GM19240 (cell line): ENCODE results near the gene GABRB2.

Source experiments
- DNase-seq: peaks from one replicate; pipeline ENCODE4 v3.0.0; 2011; ENCODE audit warnings: low spot score; ENCODE audit not compliant: insufficient read length

GABRB2 gene

GRCh38 chr5:161391016-161391415 lies 155.5 kb downstream of the GABRB2 start:
- no peak for DNase-seq

- DNase-seq = no peak
Measured at GRCh38 chr5:161387121-161387520, 159.4 kb downstream of the GABRB2 start.

GRCh38 chr5:161385027-161385426 lies 161.5 kb downstream of the GABRB2 start:
- no peak for DNase-seq

DNA sequence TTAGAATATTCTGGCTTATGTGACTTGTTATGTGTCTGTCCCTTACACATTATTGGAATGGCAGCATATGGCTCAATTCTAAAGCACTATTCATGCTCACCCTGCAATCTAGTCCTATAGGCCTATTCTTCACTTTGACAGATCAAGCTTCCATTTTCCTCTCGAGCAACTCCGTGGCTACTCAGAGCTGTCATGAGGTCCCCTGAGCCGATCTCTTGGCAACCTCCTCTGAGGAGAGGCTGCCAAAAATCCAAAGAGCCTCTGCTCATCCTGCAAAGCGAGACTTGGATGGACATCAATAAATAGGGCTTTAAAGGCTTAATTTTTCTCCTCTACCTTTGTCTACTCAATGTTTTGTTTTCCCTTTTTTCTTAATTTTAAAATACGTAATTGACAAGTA lies 163.8 kb downstream of the GABRB2 start:
- no peak for DNase-seq

GRCh38 chr5:161380486-161380885 lies 166.0 kb downstream of the GABRB2 start:
- no peak for DNase-seq

DNA sequence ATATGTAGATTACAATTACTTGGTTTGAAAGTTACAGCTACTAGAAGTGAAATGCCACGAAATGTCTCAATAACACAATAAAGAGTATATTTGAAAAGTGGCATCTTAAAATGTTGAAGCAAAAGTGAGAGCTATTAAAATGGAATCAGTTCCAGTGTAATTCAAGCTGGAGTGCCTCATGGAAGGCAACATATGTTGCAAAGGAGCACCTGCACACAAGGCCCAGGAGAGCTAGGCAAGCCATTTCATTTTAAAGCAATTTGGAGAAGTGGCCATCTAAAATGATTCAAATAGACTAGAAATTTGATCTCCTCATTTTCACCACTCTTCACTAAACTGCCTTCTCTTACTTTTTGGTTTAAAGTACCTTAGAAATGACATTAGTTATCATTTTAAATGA lies 167.8 kb downstream of the GABRB2 start:
- no peak for DNase-seq

DNA sequence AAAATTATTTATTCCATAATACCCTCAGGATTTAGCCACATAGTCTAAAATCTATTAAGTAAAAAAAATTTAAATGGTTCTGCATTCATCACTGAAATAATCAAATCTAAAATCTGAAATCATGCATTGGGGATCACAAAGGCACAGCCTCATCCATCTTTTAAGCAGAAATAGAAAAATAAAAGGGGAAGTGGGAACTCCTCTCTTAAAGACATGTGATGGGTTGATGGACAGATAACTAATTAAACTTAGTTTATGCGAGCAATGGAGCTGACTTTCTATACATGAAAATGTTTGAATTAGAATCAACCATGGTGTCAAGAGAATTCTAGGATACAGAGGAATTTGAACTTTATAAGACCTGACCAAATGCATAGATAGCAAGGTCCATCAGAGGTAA lies 170.5 kb downstream of the GABRB2 start:
- no peak for DNase-seq

DNA sequence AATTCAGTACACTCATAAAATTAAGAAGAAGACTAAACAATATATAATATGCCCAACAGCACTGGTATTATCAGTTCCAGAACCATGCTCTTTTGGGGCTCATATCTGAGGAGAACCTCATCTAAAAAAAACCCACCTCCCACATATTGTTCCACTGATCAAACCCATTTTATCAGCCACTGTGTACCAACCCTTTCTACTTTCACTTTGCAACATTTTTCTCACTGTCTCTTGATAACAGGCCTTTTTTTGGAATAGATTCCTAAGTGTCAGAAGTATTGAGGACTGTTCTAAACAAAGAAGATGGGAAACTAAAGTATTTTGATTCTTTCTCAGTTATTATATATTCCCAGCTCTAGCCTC lies 173.2 kb downstream of the GABRB2 start:
- no peak for DNase-seq

GRCh38 chr5:161372682-161373344 lies 173.7 kb downstream of the GABRB2 start:
- no peak for DNase-seq

GRCh38 chr5:161369022-161369421 lies 177.5 kb downstream of the GABRB2 start:
- DNase-seq = no peak

DNA sequence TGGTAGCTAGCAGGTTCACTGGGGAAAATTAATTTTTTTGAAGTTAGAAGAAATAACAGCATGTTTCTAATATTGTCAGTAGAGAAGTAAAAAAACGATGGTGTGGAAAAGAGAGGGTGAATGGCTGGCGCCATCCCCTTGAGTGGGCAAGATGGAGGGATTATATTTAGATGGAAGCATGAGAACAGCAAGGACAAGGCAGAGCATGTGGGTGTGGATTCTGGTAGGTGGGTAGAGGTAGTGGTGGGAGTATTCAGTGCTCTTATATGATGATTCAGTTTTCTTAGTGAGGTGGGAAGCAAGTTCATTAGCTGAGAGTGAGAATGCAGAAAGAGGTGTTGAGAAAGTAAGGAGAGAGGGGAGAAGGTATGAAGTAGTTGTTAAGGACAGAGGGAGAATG lies 188.1 kb downstream of the GABRB2 start:
- DNase-seq = no peak

- DNase-seq = no peak
Measured at GRCh38 chr5:161344234-161344633, 202.3 kb downstream of the GABRB2 start.

DNA sequence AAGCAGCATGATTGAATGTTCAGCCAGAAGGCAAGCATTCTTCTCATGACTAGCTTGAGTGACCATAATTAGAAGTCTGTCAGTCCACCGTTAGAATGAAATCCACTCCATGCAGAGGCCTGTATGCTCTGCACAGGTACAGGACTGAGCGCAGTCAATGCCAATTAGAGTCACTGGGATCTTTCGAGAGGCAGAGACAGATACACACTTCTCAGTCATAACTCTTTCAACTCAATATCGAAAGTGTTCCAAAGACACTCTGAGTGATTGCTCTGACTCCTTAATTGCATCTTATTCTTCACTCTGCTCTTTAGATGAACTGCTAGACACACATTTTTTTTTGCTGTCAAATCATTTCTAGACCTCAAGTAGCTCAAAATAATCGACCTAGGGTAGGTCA lies 203.6 kb downstream of the GABRB2 start:
- no peak for DNase-seq

DNA sequence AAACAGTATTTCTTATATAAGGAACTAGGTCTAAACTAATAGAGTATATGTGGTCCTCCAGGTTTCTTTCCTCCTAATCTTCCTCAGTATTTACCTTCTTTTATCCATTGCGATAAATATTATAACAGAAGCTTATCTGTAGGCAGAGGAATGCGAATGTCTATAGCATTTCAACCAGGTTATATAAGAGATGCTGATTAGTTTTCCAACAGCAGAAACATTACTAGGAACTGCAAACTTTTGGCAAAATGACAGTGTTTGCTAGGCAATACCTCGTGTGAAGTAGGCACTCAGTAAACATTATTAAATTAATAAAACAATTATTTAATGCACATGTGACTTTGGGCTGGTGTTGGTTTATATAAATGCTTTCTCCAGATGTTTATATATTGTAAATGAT lies 206.5 kb downstream of the GABRB2 start:
- DNase-seq = no peak

GRCh38 chr5:161333194-161333880 lies 213.2 kb downstream of the GABRB2 start:
- DNase-seq = no peak

- DNase-seq = no peak
Measured at GRCh38 chr5:161332343-161332742, 214.2 kb downstream of the GABRB2 start.

- DNase-seq = no peak
Measured at GRCh38 chr5:161314033-161314432, 232.5 kb downstream of the GABRB2 start.

- DNase-seq = no peak
Measured at GRCh38 chr5:161312882-161313281, 233.6 kb downstream of the GABRB2 start.

- no peak for DNase-seq
Measured at GRCh38 chr5:161311965-161312364, 234.6 kb downstream of the GABRB2 start.

- DNase-seq = no peak
Measured at GRCh38 chr5:161311146-161311708, 235.3 kb downstream of the GABRB2 start.

DNA sequence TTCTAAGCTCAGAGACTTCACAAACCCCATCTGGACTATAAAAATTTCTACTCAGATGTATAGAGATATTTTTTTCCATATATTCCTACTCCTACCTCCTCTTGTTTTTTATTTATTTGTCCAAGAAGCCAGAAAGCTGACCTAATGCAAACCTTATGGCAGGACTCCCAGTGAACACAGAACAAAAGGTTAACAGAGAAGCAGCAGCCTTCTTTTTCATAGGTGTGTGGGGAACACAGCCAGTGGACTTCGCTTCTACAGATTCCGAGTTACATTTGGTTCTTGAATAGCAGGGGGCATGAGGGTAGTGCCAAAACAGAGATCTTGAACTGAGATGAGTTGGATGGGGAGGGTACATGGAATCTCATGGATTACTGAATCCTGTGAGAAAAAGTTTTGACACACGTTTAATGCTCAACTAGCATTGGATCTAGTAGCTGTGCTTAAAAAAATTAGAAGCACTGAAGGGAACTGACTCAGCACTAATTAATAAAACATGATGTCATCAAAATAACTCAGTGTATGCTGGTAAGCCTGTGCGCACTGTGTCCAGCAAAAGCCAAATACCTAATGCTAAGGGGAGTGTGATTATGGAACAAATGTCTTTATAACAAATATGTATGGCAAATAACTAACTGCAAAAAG lies 240.1 kb downstream of the GABRB2 start:
- no peak for DNase-seq

DNA sequence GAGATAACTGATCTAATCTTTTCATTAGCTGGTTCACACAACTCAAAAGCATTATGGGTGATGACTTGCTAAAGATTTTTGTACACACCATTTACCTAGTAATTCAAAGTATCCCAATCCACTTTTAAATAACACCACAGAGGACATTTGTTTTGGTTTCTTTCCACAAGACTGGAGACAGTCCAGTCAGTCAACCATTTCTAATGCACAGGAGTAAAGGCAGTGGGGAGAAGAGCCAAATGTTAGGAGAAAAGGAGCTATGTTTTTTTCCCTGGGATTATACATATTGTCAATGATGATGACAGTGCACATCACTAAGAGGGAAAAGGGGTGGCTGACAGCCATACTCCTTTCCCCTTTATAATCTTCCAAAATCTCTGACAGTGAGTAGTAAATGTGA lies 240.9 kb downstream of the GABRB2 start:
- no peak for DNase-seq

- no peak for DNase-seq
Measured at GRCh38 chr5:161302559-161302958, 244.0 kb downstream of the GABRB2 start.
